ENCODE data around the gene MYO3B. TPM values are rescaled to one million over a fixed set of nuclear protein-coding genes. Genes with fewer than 3 reads are reported as not detected.

The MYO3B gene
- total RNA-seq, 1 donor from 2014 or later = 13.7 TPM

GRCh38 chr2:170218456-170218855 lies 40.5 kb downstream of the MYO3B start:
- Mint-ChIP-seq H3K27me3 (ENCODE audit: low read depth) (peaks cover 10% of the 10 kb centered on the region), H3K9me3 (no peaks in the 10 kb centered on the region), H3K4me3 (ENCODE audit: low read depth) (no peak overlapping the region), H3K36me3 (ENCODE audit: low read depth) (no peaks in the 10 kb centered on the region), H3K4me1 (ENCODE audit: low read depth) (no peaks in the 10 kb centered on the region), H3K27ac (no peak overlapping the region)
- intact Hi-C loops (cut with micrococcal nuclease) = no loop called here
- no peak for DNase-seq (ENCODE audit: low spot score)

- H3K36me3 Mint-ChIP-seq (ENCODE audit: low read depth) = no peaks in the 10 kb centered on the region
- intact Hi-C loops (cut with micrococcal nuclease) = no loop called here
- H3K4me3 Mint-ChIP-seq (ENCODE audit: low read depth) = no peak overlapping the region
- H3K27me3 Mint-ChIP-seq (ENCODE audit: low read depth) = peaks cover 10% of the 10 kb centered on the region
- no peaks in the 10 kb centered on the region for H3K9me3 Mint-ChIP-seq
- H3K4me1 Mint-ChIP-seq (ENCODE audit: low read depth) = no peaks in the 10 kb centered on the region
- DNase-seq (ENCODE audit: low spot score) = no peak
- no peak overlapping the region for H3K27ac Mint-ChIP-seq
Observed at GRCh38 chr2:170218931-170219330, 41.0 kb downstream of the MYO3B start.

GRCh38 chr2:170221317-170222288 lies 43.7 kb downstream of the MYO3B start:
- H3K36me3 Mint-ChIP-seq (ENCODE audit: low read depth) = no peaks in the 10 kb centered on the region
- H3K4me3 Mint-ChIP-seq (ENCODE audit: low read depth) = no peak overlapping the region
- H3K27ac Mint-ChIP-seq = no peak overlapping the region
- no peak for DNase-seq (ENCODE audit: low spot score)
- no peaks in the 10 kb centered on the region for H3K4me1 Mint-ChIP-seq (ENCODE audit: low read depth)
- peaks cover 8% of the 10 kb centered on the region for H3K27me3 Mint-ChIP-seq (ENCODE audit: low read depth)
- intact Hi-C loops (cut with micrococcal nuclease) = no loop called here
- H3K9me3 Mint-ChIP-seq = no peaks in the 10 kb centered on the region

GRCh38 chr2:170222298-170222697 lies 44.4 kb downstream of the MYO3B start:
- H3K4me3 Mint-ChIP-seq (ENCODE audit: low read depth) = no peak overlapping the region
- no peaks in the 10 kb centered on the region for H3K9me3 Mint-ChIP-seq
- no peaks in the 10 kb centered on the region for H3K4me1 Mint-ChIP-seq (ENCODE audit: low read depth)
- peaks cover 8% of the 10 kb centered on the region for H3K27me3 Mint-ChIP-seq (ENCODE audit: low read depth)
- H3K36me3 Mint-ChIP-seq (ENCODE audit: low read depth) = no peaks in the 10 kb centered on the region
- no peak for DNase-seq (ENCODE audit: low spot score)
- no peak overlapping the region for H3K27ac Mint-ChIP-seq
- intact Hi-C loops (cut with micrococcal nuclease) = no loop called here

- Mint-ChIP-seq H3K4me1 (ENCODE audit: low read depth) (no peaks in the 10 kb centered on the region), H3K27me3 (ENCODE audit: low read depth) (peaks cover 10% of the 10 kb centered on the region), H3K36me3 (ENCODE audit: low read depth) (no peaks in the 10 kb centered on the region), H3K27ac (no peak overlapping the region), H3K4me3 (ENCODE audit: low read depth) (no peak overlapping the region), H3K9me3 (no peaks in the 10 kb centered on the region)
- no peak for DNase-seq (ENCODE audit: low spot score)
- intact Hi-C loops (cut with micrococcal nuclease) = no loop called here
Observed at GRCh38 chr2:170222842-170223241, 44.9 kb downstream of the MYO3B start.

- H3K36me3 Mint-ChIP-seq (ENCODE audit: low read depth) = no peaks in the 10 kb centered on the region
- no peak overlapping the region for H3K27ac Mint-ChIP-seq
- H3K9me3 Mint-ChIP-seq = no peaks in the 10 kb centered on the region
- H3K4me3 Mint-ChIP-seq (ENCODE audit: low read depth) = no peak overlapping the region
- H3K27me3 Mint-ChIP-seq (ENCODE audit: low read depth) = peaks cover 13% of the 10 kb centered on the region
- H3K4me1 Mint-ChIP-seq (ENCODE audit: low read depth) = no peaks in the 10 kb centered on the region
- intact Hi-C loops (cut with micrococcal nuclease) = no loop called here
- DNase-seq (ENCODE audit: low spot score) = no peak
Observed at GRCh38 chr2:170224692-170225294, 46.8 kb downstream of the MYO3B start.

- H3K4me1 Mint-ChIP-seq (ENCODE audit: low read depth) = no peaks in the 10 kb centered on the region
- peaks cover 19% of the 10 kb centered on the region for H3K27me3 Mint-ChIP-seq (ENCODE audit: low read depth)
- H3K36me3 Mint-ChIP-seq (ENCODE audit: low read depth) = no peaks in the 10 kb centered on the region
- intact Hi-C loops (cut with micrococcal nuclease) = no loop called here
- no peak overlapping the region for H3K27ac Mint-ChIP-seq
- H3K9me3 Mint-ChIP-seq = no peaks in the 10 kb centered on the region
- no peak overlapping the region for H3K4me3 Mint-ChIP-seq (ENCODE audit: low read depth)
- no peak for DNase-seq (ENCODE audit: low spot score)
Observed at GRCh38 chr2:170226216-170226615, 48.3 kb downstream of the MYO3B start.

- DNase-seq (ENCODE audit: low spot score) = no peak
- no peaks in the 10 kb centered on the region for H3K36me3 Mint-ChIP-seq (ENCODE audit: low read depth)
- no peak overlapping the region for H3K27ac Mint-ChIP-seq
- intact Hi-C loops (cut with micrococcal nuclease) = no loop called here
- H3K9me3 Mint-ChIP-seq = no peaks in the 10 kb centered on the region
- H3K4me1 Mint-ChIP-seq (ENCODE audit: low read depth) = no peaks in the 10 kb centered on the region
- H3K27me3 Mint-ChIP-seq (ENCODE audit: low read depth) = peaks cover 26% of the 10 kb centered on the region
- no peak overlapping the region for H3K4me3 Mint-ChIP-seq (ENCODE audit: low read depth)
Observed at GRCh38 chr2:170227507-170227947, 49.6 kb downstream of the MYO3B start.

- no peaks in the 10 kb centered on the region for H3K4me1 Mint-ChIP-seq (ENCODE audit: low read depth)
- intact Hi-C loops (cut with micrococcal nuclease) = no loop called here
- no peak for DNase-seq (ENCODE audit: low spot score)
- no peaks in the 10 kb centered on the region for H3K9me3 Mint-ChIP-seq
- no peaks in the 10 kb centered on the region for H3K36me3 Mint-ChIP-seq (ENCODE audit: low read depth)
- H3K27me3 Mint-ChIP-seq (ENCODE audit: low read depth) = peaks cover 26% of the 10 kb centered on the region
- H3K4me3 Mint-ChIP-seq (ENCODE audit: low read depth) = no peak overlapping the region
- H3K27ac Mint-ChIP-seq = no peak overlapping the region
Observed at GRCh38 chr2:170227951-170228350, 50.0 kb downstream of the MYO3B start.

- intact Hi-C loops (cut with micrococcal nuclease) = no loop called here
- H3K9me3 Mint-ChIP-seq = no peaks in the 10 kb centered on the region
- H3K4me1 Mint-ChIP-seq (ENCODE audit: low read depth) = no peaks in the 10 kb centered on the region
- H3K27ac Mint-ChIP-seq = no peak overlapping the region
- no peak for DNase-seq (ENCODE audit: low spot score)
- no peak overlapping the region for H3K4me3 Mint-ChIP-seq (ENCODE audit: low read depth)
- peaks cover 28% of the 10 kb centered on the region for H3K27me3 Mint-ChIP-seq (ENCODE audit: low read depth)
- H3K36me3 Mint-ChIP-seq (ENCODE audit: low read depth) = no peaks in the 10 kb centered on the region
Observed at GRCh38 chr2:170228429-170228828, 50.5 kb downstream of the MYO3B start.

- no peak overlapping the region for H3K4me3 Mint-ChIP-seq (ENCODE audit: low read depth)
- intact Hi-C loops (cut with micrococcal nuclease) = no loop called here
- no peak overlapping the region for H3K27ac Mint-ChIP-seq
- H3K9me3 Mint-ChIP-seq = no peaks in the 10 kb centered on the region
- H3K4me1 Mint-ChIP-seq (ENCODE audit: low read depth) = no peaks in the 10 kb centered on the region
- peaks cover 30% of the 10 kb centered on the region for H3K27me3 Mint-ChIP-seq (ENCODE audit: low read depth)
- DNase-seq (ENCODE audit: low spot score) = no peak
- H3K36me3 Mint-ChIP-seq (ENCODE audit: low read depth) = no peaks in the 10 kb centered on the region
Observed at GRCh38 chr2:170229125-170229524, 51.2 kb downstream of the MYO3B start.

GRCh38 chr2:170229744-170230143 lies 51.8 kb downstream of the MYO3B start:
- H3K4me3 Mint-ChIP-seq (ENCODE audit: low read depth) = no peak overlapping the region
- no peaks in the 10 kb centered on the region for H3K9me3 Mint-ChIP-seq
- no peak for DNase-seq (ENCODE audit: low spot score)
- no peak overlapping the region for H3K27ac Mint-ChIP-seq
- peaks cover 26% of the 10 kb centered on the region for H3K27me3 Mint-ChIP-seq (ENCODE audit: low read depth)
- H3K4me1 Mint-ChIP-seq (ENCODE audit: low read depth) = no peaks in the 10 kb centered on the region
- intact Hi-C loops (cut with micrococcal nuclease) = loop anchor here (10.0 kb wide), 1 partner anchor 165 kb away; no protein-coding TSS in a partner anchor
- H3K36me3 Mint-ChIP-seq (ENCODE audit: low read depth) = no peaks in the 10 kb centered on the region

Measured in activated T-helper 2 cell treated with anti-CD3 and anti-CD28 coated beads, Interferon-gamma antibody, Interleukin-2, Interleukin-4, amounts not matched to agents 10 μg/mL and 5 μg/mL and 100 μg/mL, durations not matched to agents 14 hours and 24 hours and 36 hours (primary cell).